Lower leg skin (tissue), 4 donors: ENCODE data around the gene MBD3L1. TPM values are rescaled to one million over a fixed set of nuclear protein-coding genes. Genes with fewer than 3 reads are reported as not detected.

Source experiments
- DNase-seq, 2 donors: peaks; one replicate each; pipeline ENCODE4 v3.0.0-alpha.2; 2019; ENCODE audit warnings: low spot score in 2 of 2
- H3K4me3 ChIP-seq: fragments of 200-600 bp; sonication (generic); 2 replicates; pipeline ENCODE4 v1.5.1; 2017; ENCODE audit warnings: mild to moderate bottlenecking, low read depth; ENCODE audit not compliant: poor library complexity, severe bottlenecking
- CTCF ChIP-seq, 3 donors: fragments of 450-650 bp; IDR thresholded peaks; one replicate each; pipeline ENCODE4 v1.5.1; 2016; ENCODE audit warnings: antibody characterized with exemption in 3 of 3, mild to moderate bottlenecking in 3 of 3, moderate library complexity in 2 of 3
- POLR2A ChIP-seq, 2 donors: fragments of 450-650 bp; IDR thresholded peaks; one replicate each; pipeline ENCODE4 v1.6.1; 2016 to 2017; ENCODE audit warnings: antibody characterized with exemption in 2 of 2, mild to moderate bottlenecking in 1 of 2, moderate library complexity in 1 of 2
- WGBS, 2 donors: methylation state at CpG; one replicate each; pipeline ENCODE4 v1.1.5; 2018; 5-methylcytosine and 5-hydroxymethylcytosine counted together
- intact Hi-C: fragments of 100-400 bp; cut with DNase I; formaldehyde crosslinking; loops from one replicate; pipeline ENCODE4 v1.15.0; 2023; ENCODE audit warnings: low total_unique reads
- total RNA-seq, 4 donors: library from RNA; depleted of rRNA; stranded (reverse); fragments of >200 nt; gene quantifications; one replicate each; pipeline ENCODE4 v1.1.0, GENCODE V29; 2016

Gene MBD3L1
- total RNA-seq, 4 donors from 2014 or later, result not detected

- H3K4me3 ChIP-seq, result no peak overlapping the region
- TF ChIP-seq CTCF (IDR thresholded peaks at IDR 0.05), result no peak
- no peak for TF ChIP-seq POLR2A (IDR thresholded peaks at IDR 0.05)
These were observed 52.2 kb downstream of the MBD3L1 start for GRCh38 chr19:8884416-8884815.

GRCh38 chr19:8887364-8887763, 55.2 kb downstream of the MBD3L1 start:
- TF ChIP-seq CTCF (IDR thresholded peaks at IDR 0.05), result no peak
- no peak for TF ChIP-seq POLR2A (IDR thresholded peaks at IDR 0.05)
- no peak overlapping the region for H3K4me3 ChIP-seq
- 62 to 85% methylated on average over 2 of the region's 2 CpGs for WGBS, 2 donors
- intact Hi-C loops, result no loop called here
- DNase-seq, result no peak

More at GRCh38 chr19:8884416-8884815, 52.2 kb downstream of the MBD3L1 start:
- intact Hi-C loops, result no loop called here
- no peak for DNase-seq

- no peak for DNase-seq
- H3K4me3 ChIP-seq, result no peak overlapping the region
- no peak for TF ChIP-seq POLR2A (IDR thresholded peaks at IDR 0.05)
- intact Hi-C loops, result no loop called here
These were observed 58.1 kb downstream of the MBD3L1 start for GRCh38 chr19:8890260-8890659.

Other genes with a start within 250 kb of the MBD3L1 start
- 10 to 100 TPM in 2 of 4 donors, 1 to 10 TPM in 2; 6.1 to 21.3 (median 14.1) TPM for gene ADAMTS10, start 221.7 kb upstream of the MBD3L1 start, total RNA-seq
- not detected for gene NFILZ, start 201.7 kb upstream of the MBD3L1 start, total RNA-seq
- not detected for gene ACTL9, start 133.6 kb upstream of the MBD3L1 start, total RNA-seq
- gene OR2Z1, start 110.7 kb upstream of the MBD3L1 start, total RNA-seq, result not detected
- 10 to 100 TPM; 17.0 to 47.1 (median 29.5) TPM for gene ZNF558, start 73 bp upstream of the MBD3L1 start, total RNA-seq
- under 1 TPM in 3 of 4 donors, not detected in 1; 0.02 to 0.55 (median 0.04) TPM for gene MUC16, start 178.0 kb downstream of the MBD3L1 start, total RNA-seq